Pancreas (tissue), 10 donors: ENCODE data around the gene KCNN1. TPM values are rescaled to one million over a fixed set of nuclear protein-coding genes. Genes with fewer than 3 reads are reported as not detected.

Experiments
- ATAC-seq, 4 donors: fragments of 200-7000 bp; cut with Tn5 transposase; one replicate each; pipeline versions ENCODE4 v1.8.0 to v1.9.1; 2020; ENCODE audit warnings: mild to moderate bottlenecking in 4 of 4, moderate library complexity in 4 of 4
- DNase-seq, 6 donors: peaks; one replicate each; pipeline ENCODE4 v3.0.0-alpha.2; 2020
- FAIRE-seq: peaks from 2 replicates; lab custom pipeline; 2012; peaks lifted over from hg19 to GRCh38; lab: Jason Lieb, UNC
- H3K27ac ChIP-seq, 4 donors: fragments of 200-600 bp; sonication (generic); 1 replicate in 3 of 4; 2 replicates in 1 of 4; pipeline versions ENCODE4 v1.5.0 to v1.8.0; 2020
- H3K27me3 ChIP-seq, 4 donors: fragments of 200-600 bp; one replicate each; pipeline ENCODE4 v1.8.0; 2021
- H3K36me3 ChIP-seq, 3 donors: fragments of 200-600 bp; sonication (generic) in 1 of 3; one replicate each; pipeline versions ENCODE4 v1.5.0 to v1.8.0; 2020 to 2021
- H3K4me1 ChIP-seq, 3 donors: fragments of 200-600 bp; one replicate each; pipeline ENCODE4 v1.8.0; 2021
- H3K4me3 ChIP-seq, 4 donors: fragments of 200-600 bp; sonication (generic) in 2 of 4; one replicate each; pipeline versions ENCODE4 v1.5.0 to v1.8.0; 2020 to 2021
- H3K9me3 ChIP-seq, 4 donors: fragments of 200-600 bp; one replicate each; pipeline ENCODE4 v1.8.0; 2021
- CTCF ChIP-seq, 4 donors: fragments of 200-600 bp; sonication (generic) in 3 of 4; IDR thresholded peaks; one replicate each; pipeline versions ENCODE4 v1.5.0 to v1.8.0; 2021; ENCODE audit warnings: antibody characterized with exemption in 4 of 4
- WGBS, 2 donors: extraction: QIAGEN DNeasy Blood & Tissue Kit; methylation state at CpG; one replicate each; pipeline ENCODE4 v1.1.7; 2013; 5-methylcytosine and 5-hydroxymethylcytosine counted together
- intact Hi-C, 3 donors: fragments of 100-400 bp; cut with DNase I; formaldehyde crosslinking; loops; one replicate each; pipeline versions ENCODE4 v1.11.1 to v1.14.2; 2022
- polyA plus RNA-seq, 2 donors: library from polyadenylated mRNA; stranded (reverse); fragments of 200-250 nt; gene quantifications; one replicate each; pipeline ENCODE4 v1.2.3, GENCODE V29; 2013
- total RNA-seq, 6 donors: library from RNA; stranded (reverse); fragmentation: NEBNext Ultra II Directional in 4 of 6; extraction: Animal tissue kit (Norgen Biotek cat#: 25700) in 4 of 6; gene quantifications; one replicate each; pipeline versions ENCODE4 v1.2.1 to v1.2.4, GENCODE V29; 2021 to 2023
- donor health status: healthy with polysubstance abuse.
- donor health status: DM: no; HTN: no; CAD: no; lungs with moderate emphysema.
- donor health status: DM: no; HTN: no; CAD: no.
- donor health status: control.
- donor health status: control.
- donor health status: Bipolar disorder and iron deficiency.
- donor health status: DM: yes; HTN: yes; CAD: no.
- donor health status: DM: no; HTN: no; CAD: no.
- donor health status: DM: no; HTN: no; CAD: no.
- donor health status: DM: yes; HTN: yes; CAD: no.

The KCNN1 gene
- total and polyA plus RNA-seq, 8 donors, result 0.08 to 0.33 (median 0.19) TPM; not detected in 5

GRCh38 chr19:17942582-17943273 lies 24.2 kb upstream of the KCNN1 start:
- WGBS, 2 donors, result 86 to 90% methylated on average over 39 to 41 of the region's 41 CpGs
- TF ChIP-seq CTCF (IDR thresholded peaks at IDR 0.05), result no peak
- peak in 1 of 6 donors; percentile 77 for DNase-seq
- no peaks in the 10 kb centered on the region for H3K9me3 ChIP-seq
- intact Hi-C loops, result loop anchor here (5.0 kb wide), 2 partner anchors 55 to 120 kb away; no protein-coding TSS in a partner anchor
- H3K4me1 ChIP-seq, result peaks cover 0 to 2% (median 0%) of the 10 kb centered on the region in 3 donors
- no peak overlapping the region for H3K4me3 ChIP-seq
- H3K36me3 ChIP-seq, result peaks cover 0 to 3% (median 0%) of the 10 kb centered on the region in 3 donors
- no peak for FAIRE-seq
- no peak for ATAC-seq
- no peak overlapping the region for H3K27ac ChIP-seq
- H3K27me3 ChIP-seq, result no peaks in the 10 kb centered on the region

GRCh38 chr19:17943274-17944221 lies 23.4 kb upstream of the KCNN1 start:
- no peak for ATAC-seq
- TF ChIP-seq CTCF (IDR thresholded peaks at IDR 0.05), result no peak
- intact Hi-C loops, result loop anchor here (5.0 kb wide), 2 partner anchors 54 to 119 kb away; no protein-coding TSS in a partner anchor
- Histone ChIP-seq H3K4me1 (peaks cover 0 to 3% (median 0%) of the 10 kb centered on the region in 3 donors), H3K27me3 (no peaks in the 10 kb centered on the region), H3K4me3 (no peak overlapping the region), H3K36me3 (peaks cover 0 to 3% (median 0%) of the 10 kb centered on the region in 3 donors), H3K9me3 (no peaks in the 10 kb centered on the region), H3K27ac (no peak overlapping the region)
- peak in 1 of 6 donors; percentile 63 for DNase-seq
- FAIRE-seq, result no peak
- 84 to 85% methylated on average over 50 to 57 of the region's 57 CpGs for WGBS, 2 donors

GRCh38 chr19:17944301-17944700 lies 22.6 kb upstream of the KCNN1 start:
- no peak for DNase-seq
- no peak for FAIRE-seq
- no peak for TF ChIP-seq CTCF (IDR thresholded peaks at IDR 0.05)
- ATAC-seq, result no peak
- no peaks in the 10 kb centered on the region for H3K27me3 ChIP-seq
- no peak overlapping the region for H3K4me3 ChIP-seq
- no peaks in the 10 kb centered on the region for H3K9me3 ChIP-seq
- intact Hi-C loops, result loop anchor here (5.0 kb wide), 2 partner anchors 53 to 118 kb away; no protein-coding TSS in a partner anchor
- peaks cover 0 to 8% (median 0%) of the 10 kb centered on the region in 3 donors for H3K4me1 ChIP-seq
- H3K27ac ChIP-seq, result no peak overlapping the region
- peaks cover 0 to 3% (median 0%) of the 10 kb centered on the region in 3 donors for H3K36me3 ChIP-seq
- 79 to 84% methylated on average over 4 of the region's 4 CpGs for WGBS, 2 donors

- 18% methylated on average over 29 of the region's 29 CpGs for WGBS, 2 donors
- FAIRE-seq (no peak), DNase-seq (peak in 4 of 6 donors; percentile 28 to 82 (median 46)), ATAC-seq (peak; percentile 35 to 64 (median 46))
- H3K36me3 ChIP-seq, result peaks cover 0 to 3% (median 0%) of the 10 kb centered on the region in 3 donors
- peak overlapping the region in 1 of 4 donors; percentile 34 for H3K27ac ChIP-seq
- H3K4me1 ChIP-seq, result peaks cover 0 to 16% (median 13%) of the 10 kb centered on the region in 3 donors
- peak overlapping the region; percentile 26 to 77 (median 66) for H3K4me3 ChIP-seq
- no peak for TF ChIP-seq CTCF (IDR thresholded peaks at IDR 0.05)
- intact Hi-C loops, result no loop called here
- H3K9me3 ChIP-seq, result no peaks in the 10 kb centered on the region
- H3K27me3 ChIP-seq, result peaks cover 0 to 6% (median under 1%) of the 10 kb centered on the region in 4 donors
Observed at GRCh38 chr19:17946965-17947784, 19.7 kb upstream of the KCNN1 start.
